ENCODE results near the gene PUM2.

DNA sequence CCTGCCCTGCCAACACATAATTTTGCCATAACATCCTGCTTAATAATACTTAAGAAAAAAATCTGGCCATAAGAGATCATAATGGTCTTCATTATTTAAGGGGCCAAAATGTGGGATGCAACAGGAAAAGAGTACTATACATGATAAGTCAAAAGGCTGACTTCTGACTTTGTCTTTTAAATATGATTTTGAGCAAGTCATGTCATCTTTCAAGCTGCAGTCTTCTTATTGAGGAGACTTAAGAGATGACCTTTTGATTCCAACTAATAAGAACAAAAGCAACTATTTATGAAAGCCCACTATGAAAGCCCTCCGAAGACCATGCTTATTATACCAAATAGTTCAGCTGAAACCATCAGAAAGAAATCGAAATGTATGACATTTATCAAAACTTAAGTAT lies 41.6 kb downstream of the PUM2 start:
- TF ChIP-seq SUZ12 (IDR thresholded peaks at IDR 0.05; ENCODE audit: extremely low read depth, insufficient read depth, insufficient read length) = no peak
- no peak for TF ChIP-seq YY1 (IDR thresholded peaks at IDR 0.05; ENCODE audit: insufficient read depth, insufficient read length)
- no peak for TF ChIP-seq ZNF274 (IDR thresholded peaks at IDR 0.05; ENCODE audit: low read depth, low read length)
